Esophagus muscularis mucosa (tissue), 4 donors: ENCODE data around the gene RGS19.

Experiments
- EP300 ChIP-seq: sonication (generic); formaldehyde crosslinking; IDR thresholded peaks from one replicate; pipeline ENCODE4 v1.6.1; 2017; ENCODE audit warnings: antibody characterized with exemption
- POLR2A ChIP-seq: fragments of 450-650 bp; IDR thresholded peaks from one replicate; pipeline ENCODE4 v1.6.1; 2017; ENCODE audit warnings: antibody characterized with exemption, moderate library complexity, mild to moderate bottlenecking, low read depth
- POLR2AphosphoS5 ChIP-seq, 2 donors: sonication (generic); formaldehyde crosslinking; IDR thresholded peaks; one replicate each; pipeline ENCODE4 v1.6.1; 2017; ENCODE audit warnings: antibody characterized with exemption in 2 of 2
- TF ChIP-seq, protein P1 (sequence below), 3 experiments: fragments of 200-600 bp in 2 of 3; fragments of 450-650 bp in 1 of 3; sonication (generic) in 2 of 3; IDR thresholded peaks; one replicate each; pipeline ENCODE4 v1.5.1; 2017 to 2019; ENCODE audit warnings: antibody characterized with exemption in 3 of 3, mild to moderate bottlenecking in 2 of 3, moderate library complexity in 1 of 3

DNA sequence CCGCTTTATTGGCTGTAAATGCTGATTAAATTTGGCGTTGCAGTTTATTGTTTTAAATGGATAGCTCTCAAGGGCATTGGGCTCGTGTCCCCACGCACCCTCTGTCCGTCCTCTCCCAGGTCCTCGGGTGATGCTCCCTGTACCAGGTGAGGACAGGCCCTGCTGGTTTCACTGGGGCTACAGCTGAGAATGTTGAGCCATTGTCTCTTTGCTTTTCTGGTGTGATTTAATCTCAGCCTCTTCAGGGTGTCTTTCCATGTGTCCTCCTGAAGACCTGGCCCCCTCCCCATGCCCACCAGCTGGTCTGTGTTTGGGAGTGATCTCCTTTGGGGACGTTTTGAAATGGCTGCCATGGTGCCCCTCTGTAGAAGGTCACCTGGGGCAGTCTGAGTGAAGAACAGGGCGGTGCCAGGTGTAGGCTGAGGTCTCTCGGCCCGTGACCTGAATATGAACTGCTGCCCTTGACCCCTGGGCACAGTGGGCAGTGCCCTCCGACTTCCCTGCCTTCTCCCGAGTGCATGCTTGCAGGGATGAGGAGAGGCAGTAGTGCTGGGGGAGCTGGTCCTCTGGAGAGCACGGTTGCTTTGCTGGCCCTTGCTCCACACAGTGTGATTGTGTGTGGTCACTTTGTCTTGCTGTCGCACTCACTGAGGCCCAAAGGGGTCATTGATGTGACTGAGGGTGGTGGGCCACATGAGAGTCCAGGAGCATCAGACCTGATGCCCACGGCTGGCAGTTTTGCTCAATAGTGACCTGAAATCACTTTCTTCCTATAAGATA is 55.8 kb downstream of the RGS19 start:
- TF ChIP-seq POLR2A (no peak), EP300 (no peak), POLR2AphosphoS5 (IDR thresholded peaks at IDR 0.05) (no peak)
- TF ChIP-seq, protein P1, sequence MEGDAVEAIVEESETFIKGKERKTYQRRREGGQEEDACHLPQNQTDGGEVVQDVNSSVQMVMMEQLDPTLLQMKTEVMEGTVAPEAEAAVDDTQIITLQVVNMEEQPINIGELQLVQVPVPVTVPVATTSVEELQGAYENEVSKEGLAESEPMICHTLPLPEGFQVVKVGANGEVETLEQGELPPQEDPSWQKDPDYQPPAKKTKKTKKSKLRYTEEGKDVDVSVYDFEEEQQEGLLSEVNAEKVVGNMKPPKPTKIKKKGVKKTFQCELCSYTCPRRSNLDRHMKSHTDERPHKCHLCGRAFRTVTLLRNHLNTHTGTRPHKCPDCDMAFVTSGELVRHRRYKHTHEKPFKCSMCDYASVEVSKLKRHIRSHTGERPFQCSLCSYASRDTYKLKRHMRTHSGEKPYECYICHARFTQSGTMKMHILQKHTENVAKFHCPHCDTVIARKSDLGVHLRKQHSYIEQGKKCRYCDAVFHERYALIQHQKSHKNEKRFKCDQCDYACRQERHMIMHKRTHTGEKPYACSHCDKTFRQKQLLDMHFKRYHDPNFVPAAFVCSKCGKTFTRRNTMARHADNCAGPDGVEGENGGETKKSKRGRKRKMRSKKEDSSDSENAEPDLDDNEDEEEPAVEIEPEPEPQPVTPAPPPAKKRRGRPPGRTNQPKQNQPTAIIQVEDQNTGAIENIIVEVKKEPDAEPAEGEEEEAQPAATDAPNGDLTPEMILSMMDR (IDR thresholded peaks at IDR 0.05): no peak
